GM18870 (cell line): ENCODE results near the gene FGD4.
"Not testable (repeated sequence)": the region's sequence is repeated elsewhere in the genome, so short reads cannot be mapped to it uniquely, and the experiment has no call there.

Experiments
- ATAC-seq: cut with Tn5 transposase; IDR thresholded peaks from one replicate; pipeline ENCODE4 v1.9.1; 2021; ENCODE audit warnings: moderate library complexity; ENCODE audit not compliant: unreplicated experiment

FGD4 gene

DNA sequence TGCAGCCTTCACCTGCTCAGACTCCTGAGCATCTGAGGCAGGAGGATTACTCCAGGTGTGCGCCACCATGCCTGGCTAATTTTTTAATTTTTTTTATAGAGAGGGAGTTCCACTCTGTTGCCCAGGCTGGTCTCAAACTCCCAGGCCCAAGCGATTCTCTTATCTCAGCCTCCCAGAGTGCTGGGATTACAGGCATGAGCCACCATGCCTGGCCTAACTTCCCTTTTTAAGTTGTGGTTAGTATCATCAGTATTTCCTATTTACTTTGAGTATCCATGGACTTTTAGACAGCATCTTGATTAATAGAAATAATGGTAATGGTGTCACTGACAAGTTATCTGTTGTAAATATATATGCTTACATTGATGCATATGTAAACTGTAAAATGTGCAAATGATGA is 116.9 kb downstream of the FGD4 start:
- no peak for ATAC-seq

DNA sequence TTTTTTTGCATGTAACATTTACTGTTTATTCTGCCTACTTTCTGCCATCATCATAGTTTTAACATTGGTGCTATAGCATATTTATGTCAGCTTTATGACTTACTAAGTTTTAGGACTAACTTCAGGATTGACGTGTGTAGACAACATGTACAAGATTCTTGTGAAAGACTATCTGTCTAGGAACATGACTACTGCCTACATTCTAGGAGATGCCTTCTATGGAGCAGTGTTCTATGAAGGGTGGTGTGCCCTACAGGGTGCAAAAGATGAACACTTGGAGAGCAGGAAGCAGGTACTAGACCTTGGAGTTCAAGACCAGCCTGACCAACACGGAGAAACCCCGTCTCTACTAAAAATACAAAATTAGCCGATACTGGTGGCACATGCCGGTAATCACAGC is 118.6 kb downstream of the FGD4 start:
- ATAC-seq: no peak

GRCh38 chr12:32519047-32519446 is 119.7 kb downstream of the FGD4 start:
- no peak for ATAC-seq

DNA sequence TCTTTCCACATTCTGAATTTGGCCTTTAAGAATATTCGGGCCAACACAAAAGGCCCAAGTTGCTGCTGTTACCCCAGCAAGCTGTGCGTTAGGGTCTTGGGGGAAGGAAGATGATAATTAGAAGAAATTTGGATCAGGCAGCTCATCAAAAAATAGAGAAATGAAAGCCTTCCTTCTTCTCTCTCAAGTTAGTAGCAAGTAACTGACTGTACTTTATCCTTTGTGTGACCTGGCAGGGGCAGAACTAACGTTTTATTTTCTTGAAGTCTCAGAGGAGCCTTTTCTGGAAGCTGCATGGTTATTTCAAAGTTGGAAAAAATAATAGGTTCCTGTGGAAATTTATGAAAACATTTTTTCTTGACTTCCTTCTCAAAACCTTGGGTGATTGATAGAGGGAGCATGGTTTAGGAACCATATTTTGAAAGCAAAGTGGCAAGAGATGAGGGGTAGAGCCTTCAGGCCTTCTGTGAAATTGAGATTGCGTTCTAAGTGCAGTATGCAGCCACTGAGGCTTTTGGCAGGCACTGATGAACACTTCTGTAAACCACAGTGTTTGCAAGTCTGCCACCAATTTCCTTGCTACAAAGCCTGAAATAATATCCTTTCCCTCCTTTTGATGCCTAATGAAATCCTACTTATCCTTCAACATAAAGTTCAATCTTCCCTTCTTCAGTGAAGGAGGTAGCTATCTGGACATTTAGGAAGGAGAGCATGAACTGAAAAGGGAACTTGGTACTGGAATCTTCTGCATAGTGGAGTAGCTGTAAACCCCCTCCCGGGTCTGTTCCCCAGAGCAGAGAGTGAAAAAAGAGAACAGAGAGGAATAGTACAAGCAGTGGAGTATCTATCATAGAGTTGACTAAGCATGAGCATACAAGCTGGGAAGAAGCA is 123.2 kb downstream of the FGD4 start:
- ATAC-seq: peak; percentile 67

- not testable (repeated sequence) for ATAC-seq
Observed at GRCh38 chr12:32525802-32526201, 126.4 kb downstream of the FGD4 start.

- ATAC-seq: not testable (repeated sequence)
Observed at GRCh38 chr12:32526343-32526742, 127.0 kb downstream of the FGD4 start.

GRCh38 chr12:32532422-32532821 is 133.1 kb downstream of the FGD4 start:
- no peak for ATAC-seq

- no peak for ATAC-seq
Observed at GRCh38 chr12:32532951-32533350, 133.6 kb downstream of the FGD4 start.

DNA sequence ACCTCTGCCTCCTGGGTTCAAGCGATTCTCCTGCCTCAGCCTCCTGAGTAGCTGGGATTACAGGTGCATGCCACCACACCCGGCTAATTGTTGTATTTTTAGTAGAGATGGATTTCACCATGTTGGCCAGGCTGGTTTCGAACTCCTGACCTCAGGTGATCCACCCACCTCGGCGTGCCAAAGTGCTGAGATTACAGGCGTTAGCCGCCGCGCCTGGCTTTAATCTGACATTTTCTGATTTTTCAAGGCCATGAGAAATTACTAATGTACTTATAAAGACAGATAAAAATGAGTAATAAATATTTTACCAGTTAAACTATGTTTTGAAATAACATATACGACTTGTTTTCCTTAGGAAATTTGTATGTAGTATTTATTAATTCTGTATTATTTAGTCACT is 134.1 kb downstream of the FGD4 start:
- ATAC-seq: not testable (repeated sequence)

GRCh38 chr12:32533971-32534590 is 134.7 kb downstream of the FGD4 start:
- ATAC-seq: no peak

GRCh38 chr12:32534698-32535097 is 135.3 kb downstream of the FGD4 start:
- no peak for ATAC-seq

DNA sequence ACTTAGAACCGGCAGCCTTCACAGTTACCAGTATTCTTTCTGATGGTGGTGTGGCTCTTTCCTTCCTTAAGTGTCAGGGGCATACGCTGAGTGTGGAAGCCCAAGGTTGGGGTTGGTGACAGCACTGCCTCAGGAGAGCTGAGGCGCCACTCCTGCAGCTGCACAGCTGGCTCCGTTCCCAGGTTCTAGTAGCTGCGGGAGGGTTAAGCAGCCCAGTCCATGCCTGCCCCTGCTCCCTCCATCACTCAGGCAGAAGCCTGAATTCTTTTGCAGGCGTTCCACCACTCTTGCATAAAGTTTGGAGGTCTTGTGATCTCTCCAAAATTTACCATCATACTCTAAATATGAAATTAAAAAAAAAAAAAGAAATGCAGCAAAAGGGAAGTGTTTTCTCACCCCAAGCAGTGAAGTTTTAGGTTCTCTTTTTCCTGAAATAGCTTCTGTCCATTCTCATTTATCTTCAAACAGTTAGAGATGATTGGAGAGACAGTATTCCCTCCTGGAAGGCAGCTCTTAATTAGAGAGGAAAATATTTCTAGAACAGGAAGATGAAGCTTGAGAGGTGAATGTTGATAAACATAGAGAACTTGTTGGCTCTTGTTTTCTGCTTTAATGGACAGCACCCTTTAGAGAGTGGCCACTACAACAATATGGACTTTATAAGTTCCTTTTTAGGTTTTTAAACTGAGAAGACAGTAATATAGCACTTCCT is 136.1 kb downstream of the FGD4 start:
- no peak for ATAC-seq

DNA sequence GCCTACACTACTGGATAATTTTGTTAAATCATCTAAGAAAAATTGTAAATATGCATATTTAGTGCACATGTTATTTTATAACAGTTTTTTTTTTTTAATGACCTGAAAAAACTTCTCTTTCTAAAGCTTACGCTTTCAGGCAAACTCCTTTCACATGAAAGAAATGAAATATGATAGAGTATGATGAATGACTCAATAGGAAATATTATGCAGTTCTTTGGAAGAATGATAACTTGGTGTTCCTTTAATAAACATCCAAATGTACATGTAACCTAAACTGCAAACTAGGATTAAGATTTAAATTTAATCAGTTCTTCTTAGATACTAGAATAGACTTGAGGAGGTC is 136.6 kb downstream of the FGD4 start:
- no peak for ATAC-seq

- no peak for ATAC-seq
Observed at GRCh38 chr12:32541754-32542374, 142.5 kb downstream of the FGD4 start.

DNA sequence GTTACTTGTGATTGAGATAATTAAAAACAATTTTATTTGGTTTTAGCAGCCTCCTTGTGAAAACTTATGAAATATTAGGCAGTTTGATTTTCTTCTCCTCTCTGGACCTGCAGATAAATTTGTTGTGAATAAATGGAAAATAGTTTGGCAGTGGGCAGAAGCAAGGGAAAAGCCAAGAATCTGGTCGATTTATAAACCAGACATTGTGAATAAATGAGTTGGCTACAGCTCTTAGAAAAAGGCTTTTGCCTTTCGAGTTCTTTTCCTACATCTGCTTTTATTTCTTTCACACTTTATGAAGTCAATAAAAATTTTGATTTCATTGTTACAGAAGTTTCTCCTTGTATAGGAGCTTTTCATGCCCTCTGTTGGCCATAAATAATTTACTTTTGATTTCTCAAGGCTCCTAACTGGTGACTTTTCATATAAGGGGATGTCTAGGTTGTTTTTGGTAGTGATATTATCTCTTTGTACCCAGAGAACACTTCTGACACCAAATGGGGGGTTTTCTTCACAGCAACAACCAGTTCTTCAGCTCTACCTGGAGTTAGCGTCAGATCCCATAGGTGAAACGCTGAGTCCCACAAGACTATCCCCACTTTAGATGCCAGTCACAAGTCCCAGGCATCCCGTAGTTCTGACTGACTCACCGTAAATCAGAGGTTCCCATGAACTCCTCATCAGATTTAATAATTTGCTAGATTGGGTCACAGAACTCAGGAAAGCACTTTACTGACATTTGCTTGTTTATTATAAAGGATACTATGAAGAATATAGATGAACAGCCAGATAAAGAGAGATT is 143.3 kb downstream of the FGD4 start:
- no peak for ATAC-seq

GRCh38 chr12:32544893-32545292 is 145.5 kb downstream of the FGD4 start:
- no peak for ATAC-seq

GRCh38 chr12:32545413-32545980 is 146.1 kb downstream of the FGD4 start:
- no peak for ATAC-seq

DNA sequence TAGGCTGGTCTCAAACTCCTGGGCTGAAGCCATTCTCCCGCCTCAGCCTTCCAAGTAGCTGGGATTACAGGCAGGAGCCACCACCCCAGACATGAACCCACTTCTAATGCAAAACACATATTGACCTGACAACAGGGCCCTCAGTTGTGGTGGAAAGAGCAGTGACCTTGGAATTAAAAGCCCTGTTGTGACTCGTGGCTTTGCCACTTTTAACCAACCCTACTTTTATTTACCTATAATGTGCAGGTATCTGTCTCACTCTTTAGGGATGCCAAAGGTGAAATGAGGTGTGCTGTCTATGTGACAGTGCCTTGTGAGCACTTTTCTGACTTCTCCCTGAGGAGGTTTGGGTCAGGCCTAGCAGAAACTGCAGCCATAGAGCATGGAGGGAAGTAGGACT is 146.9 kb downstream of the FGD4 start:
- ATAC-seq: no peak

DNA sequence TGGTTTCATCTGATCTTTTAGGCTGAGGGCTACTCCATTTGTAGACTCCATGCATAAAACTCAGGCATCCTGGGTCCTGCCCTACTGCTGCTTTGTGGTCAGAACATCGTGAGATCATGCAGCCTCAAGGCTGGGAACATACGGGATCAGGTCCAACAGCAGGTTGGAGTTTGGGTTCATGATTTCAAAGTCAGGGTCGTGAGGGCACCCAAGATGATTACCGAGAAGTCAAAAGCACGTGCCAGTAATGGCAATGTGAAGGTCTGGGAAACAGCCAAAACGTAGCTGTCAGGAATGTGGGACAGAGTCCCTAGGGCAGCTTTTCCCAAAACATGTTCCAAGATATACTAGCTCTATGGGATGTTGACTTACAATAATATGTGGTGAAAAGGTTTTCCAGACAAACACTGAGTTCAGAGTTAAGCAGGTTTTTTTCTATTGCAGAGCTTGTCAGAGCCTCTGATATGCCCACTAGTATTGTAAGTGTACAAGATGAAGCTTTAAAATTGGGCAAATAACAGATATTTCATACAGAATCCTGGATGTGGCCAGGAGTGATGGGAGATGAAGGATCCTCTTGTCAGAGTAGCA is 149.4 kb downstream of the FGD4 start:
- ATAC-seq: no peak

DNA sequence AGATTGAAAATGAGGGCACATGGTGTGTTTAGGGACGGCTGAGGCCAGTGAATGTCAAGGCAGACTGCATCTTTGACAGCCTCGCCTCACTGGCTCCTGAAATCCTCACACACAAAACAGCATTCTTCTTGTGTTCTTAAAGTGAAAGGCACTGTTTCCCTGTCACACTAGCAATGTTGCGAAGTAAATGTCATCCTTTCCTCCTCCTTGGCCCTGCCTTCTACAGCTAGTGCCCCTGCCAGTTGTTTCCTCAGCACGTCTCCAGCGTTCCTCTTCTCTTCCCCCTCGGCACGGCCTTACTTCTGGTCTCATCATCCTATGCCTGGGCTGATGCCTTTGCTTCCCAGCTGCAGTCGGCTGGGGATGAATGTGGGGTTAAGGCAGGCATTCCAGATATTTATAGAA is 150.3 kb downstream of the FGD4 start:
- no peak for ATAC-seq
